ENCODE results near the gene LAMA5. TPM values are rescaled to one million over a fixed set of nuclear protein-coding genes. Genes with fewer than 3 reads are reported as not detected.

Gene LAMA5
- polyA plus RNA-seq, 3 donors = 0.05 TPM; not detected in 2

DNA sequence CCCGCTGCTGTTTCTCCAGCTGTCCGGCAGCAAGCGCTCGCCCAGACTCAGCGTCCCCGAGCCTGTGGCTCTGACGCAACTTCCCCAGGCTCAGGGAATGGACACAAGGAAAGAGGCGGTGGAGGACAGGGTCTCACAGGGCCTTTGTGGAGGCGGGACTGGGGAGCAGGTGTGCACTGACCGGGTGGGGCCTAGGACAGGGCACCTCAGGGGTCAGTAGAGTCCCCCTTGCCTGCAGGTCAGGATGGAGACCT, 20.0 kb downstream of the LAMA5 start:
- H3K79me2 ChIP-seq (ENCODE audit: insufficient read depth, low read length) = no peaks in the 10 kb centered on the region
- DNase-seq = no peak
- H3K9me3 Mint-ChIP-seq = peaks cover 3 to 14% (median 9%) of the 10 kb centered on the region in 7 donors
- H3K27me3 Mint-ChIP-seq (ENCODE audit: low read depth in 3 of 3) = peaks cover under 1 to 5% (median 4%) of the 10 kb centered on the region in 3 donors
- no peaks in the 10 kb centered on the region for H3K9me3 ChIP-seq (replicated peaks in 1 of 2; ENCODE audit: control insufficient read depth in 1 of 2, insufficient read depth in 1 of 2, low read length in 2 of 2)
- TF ChIP-seq, protein P1, sequence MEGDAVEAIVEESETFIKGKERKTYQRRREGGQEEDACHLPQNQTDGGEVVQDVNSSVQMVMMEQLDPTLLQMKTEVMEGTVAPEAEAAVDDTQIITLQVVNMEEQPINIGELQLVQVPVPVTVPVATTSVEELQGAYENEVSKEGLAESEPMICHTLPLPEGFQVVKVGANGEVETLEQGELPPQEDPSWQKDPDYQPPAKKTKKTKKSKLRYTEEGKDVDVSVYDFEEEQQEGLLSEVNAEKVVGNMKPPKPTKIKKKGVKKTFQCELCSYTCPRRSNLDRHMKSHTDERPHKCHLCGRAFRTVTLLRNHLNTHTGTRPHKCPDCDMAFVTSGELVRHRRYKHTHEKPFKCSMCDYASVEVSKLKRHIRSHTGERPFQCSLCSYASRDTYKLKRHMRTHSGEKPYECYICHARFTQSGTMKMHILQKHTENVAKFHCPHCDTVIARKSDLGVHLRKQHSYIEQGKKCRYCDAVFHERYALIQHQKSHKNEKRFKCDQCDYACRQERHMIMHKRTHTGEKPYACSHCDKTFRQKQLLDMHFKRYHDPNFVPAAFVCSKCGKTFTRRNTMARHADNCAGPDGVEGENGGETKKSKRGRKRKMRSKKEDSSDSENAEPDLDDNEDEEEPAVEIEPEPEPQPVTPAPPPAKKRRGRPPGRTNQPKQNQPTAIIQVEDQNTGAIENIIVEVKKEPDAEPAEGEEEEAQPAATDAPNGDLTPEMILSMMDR (IDR thresholded peaks at IDR 0.05) = no peak
- H3K27ac ChIP-seq (ENCODE audit: low read depth in 1 of 2, low read length in 2 of 2) = no peak overlapping the region
- no peak overlapping the region for H3K4me2 ChIP-seq (replicated peaks; ENCODE audit: extremely low read depth, low read length, poor library complexity, severe bottlenecking)
- H3K27ac Mint-ChIP-seq = no peak overlapping the region
- no peak overlapping the region for H3K9ac ChIP-seq (ENCODE audit: insufficient read depth, low read length, poor library complexity, severe bottlenecking)
- H3K4me1 ChIP-seq (ENCODE audit: control insufficient read depth in 1 of 2, insufficient read depth in 2 of 2, low read length in 2 of 2) = no peaks in the 10 kb centered on the region
- H3K4me1 Mint-ChIP-seq = no peaks in the 10 kb centered on the region
- intact Hi-C loops (cut with micrococcal nuclease) = no loop called here
- no peak overlapping the region for H3K4me3 ChIP-seq (replicated peaks in 1 of 3; ENCODE audit: low read depth in 2 of 3, low read length in 3 of 3)
- no peak overlapping the region for H3K4me3 Mint-ChIP-seq
- H2AFZ ChIP-seq (ENCODE audit: insufficient read depth, low read depth, low read length, poor library complexity, severe bottlenecking) = no peak overlapping the region
- H3K27me3 ChIP-seq (ENCODE audit: control insufficient read depth in 2 of 2, insufficient read depth in 2 of 2, low read length in 2 of 2) = no peaks in the 10 kb centered on the region
- WGBS (ENCODE audit: insufficient coverage) = 80% methylated on average over 10 of the region's 10 CpGs
- no peaks in the 10 kb centered on the region for H3K36me3 Mint-ChIP-seq
- H4K20me1 ChIP-seq (ENCODE audit: insufficient read depth, low read length) = no peaks in the 10 kb centered on the region
- no peaks in the 10 kb centered on the region for H3K36me3 ChIP-seq (replicated peaks in 1 of 2; ENCODE audit: control insufficient read depth in 1 of 2, insufficient read depth in 2 of 2, low read length in 2 of 2)

DNA sequence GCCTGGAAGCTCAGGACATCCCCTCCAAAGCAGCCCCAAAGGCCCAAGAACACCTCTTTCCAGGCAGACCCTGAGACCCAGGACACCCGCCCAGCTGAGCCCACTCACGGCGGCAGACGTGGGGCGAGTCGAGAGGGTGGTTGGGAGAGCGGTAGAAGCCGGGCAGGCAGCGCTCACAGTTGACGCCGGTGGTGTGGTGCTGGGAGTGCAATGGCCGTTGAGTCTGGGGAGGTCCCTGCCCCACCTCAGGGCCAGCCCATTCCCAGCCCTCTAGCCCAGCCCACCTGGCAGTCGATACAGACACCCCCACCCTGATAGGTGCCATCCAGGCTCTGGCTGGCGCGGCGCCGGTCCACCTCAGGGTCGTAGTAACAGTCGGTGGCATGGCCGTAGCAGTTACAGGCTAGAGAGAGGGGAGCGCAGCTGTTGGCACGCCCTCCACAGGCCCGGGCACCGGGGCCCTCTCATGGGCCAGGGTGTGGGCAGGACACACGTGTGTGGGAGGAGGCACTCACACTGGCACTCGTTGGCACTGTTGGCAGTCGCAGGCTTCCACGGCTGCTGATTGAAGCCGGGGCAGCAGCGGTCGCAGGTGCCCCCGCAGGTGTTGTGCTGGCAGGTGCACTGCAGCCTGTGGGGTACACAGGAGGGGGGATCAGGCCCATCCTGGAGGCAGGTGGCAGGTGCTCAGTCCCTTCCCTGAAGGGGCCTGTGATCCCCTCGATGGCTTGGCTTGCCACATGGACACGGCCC, 20.5 kb downstream of the LAMA5 start:
- no peaks in the 10 kb centered on the region for H3K9me3 ChIP-seq (replicated peaks in 1 of 2; ENCODE audit: control insufficient read depth in 1 of 2, insufficient read depth in 1 of 2, low read length in 2 of 2)
- H3K27me3 ChIP-seq (ENCODE audit: control insufficient read depth in 2 of 2, insufficient read depth in 2 of 2, low read length in 2 of 2) = no peaks in the 10 kb centered on the region
- no peak overlapping the region for H3K27ac ChIP-seq (ENCODE audit: low read depth in 1 of 2, low read length in 2 of 2)
- H3K4me3 Mint-ChIP-seq = no peak overlapping the region
- no peak overlapping the region for H2AFZ ChIP-seq (ENCODE audit: insufficient read depth, low read depth, low read length, poor library complexity, severe bottlenecking)
- no peak overlapping the region for H3K4me3 ChIP-seq (replicated peaks in 1 of 3; ENCODE audit: low read depth in 2 of 3, low read length in 3 of 3)
- peaks cover 0 to 8% (median 5%) of the 10 kb centered on the region in 3 donors for H3K27me3 Mint-ChIP-seq (ENCODE audit: low read depth in 3 of 3)
- no peaks in the 10 kb centered on the region for H3K4me1 Mint-ChIP-seq
- 93% methylated on average over 22 of the region's 34 CpGs for WGBS (ENCODE audit: insufficient coverage)
- TF ChIP-seq, protein P1 (IDR thresholded peaks at IDR 0.05) = no peak
- H3K9me3 Mint-ChIP-seq = peaks cover 3 to 15% (median 9%) of the 10 kb centered on the region in 7 donors
- no peaks in the 10 kb centered on the region for H3K79me2 ChIP-seq (ENCODE audit: insufficient read depth, low read length)
- H3K36me3 ChIP-seq (replicated peaks in 1 of 2; ENCODE audit: control insufficient read depth in 1 of 2, insufficient read depth in 2 of 2, low read length in 2 of 2) = no peaks in the 10 kb centered on the region
- no peaks in the 10 kb centered on the region for H4K20me1 ChIP-seq (ENCODE audit: insufficient read depth, low read length)
- no peaks in the 10 kb centered on the region for H3K36me3 Mint-ChIP-seq
- no peaks in the 10 kb centered on the region for H3K4me1 ChIP-seq (ENCODE audit: control insufficient read depth in 1 of 2, insufficient read depth in 2 of 2, low read length in 2 of 2)
- no peak for DNase-seq
- no peak overlapping the region for H3K27ac Mint-ChIP-seq
- no peak overlapping the region for H3K4me2 ChIP-seq (replicated peaks; ENCODE audit: extremely low read depth, low read length, poor library complexity, severe bottlenecking)
- intact Hi-C loops (cut with micrococcal nuclease) = no loop called here
- H3K9ac ChIP-seq (ENCODE audit: insufficient read depth, low read length, poor library complexity, severe bottlenecking) = no peak overlapping the region
